ENCODE data around the gene TMOD4.

GRCh38 chr1:151157067-151157531 lies 18.7 kb downstream of the TMOD4 start:
- TF ChIP-seq POLR2AphosphoS5 (IDR thresholded peaks at IDR 0.05): no peak
- no peak for TF ChIP-seq CTCF (IDR thresholded peaks at IDR 0.05)
- no peak for TF ChIP-seq POLR2A (IDR thresholded peaks at IDR 0.05; ENCODE audit: low read depth)
- no peak for TF ChIP-seq EP300 (IDR thresholded peaks at IDR 0.05)
